ENCODE data around the gene CAPN7.

The CAPN7 gene

DNA sequence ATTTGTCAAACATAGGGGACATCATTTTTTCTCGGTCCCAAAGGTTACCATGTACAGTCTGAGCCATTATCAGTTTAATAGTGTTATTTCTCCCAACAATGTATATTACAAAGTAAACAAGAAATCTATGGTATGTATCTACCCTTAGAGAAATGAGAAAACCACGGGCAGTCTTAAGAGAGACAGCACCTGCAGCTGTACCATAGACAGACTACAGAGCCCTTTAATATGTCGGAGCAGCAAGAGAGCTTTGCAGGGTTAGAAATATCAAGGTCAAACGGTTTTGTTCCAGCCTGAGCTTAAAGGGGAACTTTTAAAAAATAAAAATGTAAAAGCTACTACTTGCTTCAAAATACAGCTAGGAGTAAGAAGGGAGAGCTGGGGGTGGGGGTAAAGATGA is 73.2 kb downstream of the CAPN7 start:
- H3K4me2 ChIP-seq (ENCODE audit: insufficient read depth, low read length), result peak overlapping the region; percentile 39
- TF ChIP-seq EZH2 (IDR thresholded peaks at IDR 0.05; ENCODE audit: borderline replicate concordance, low read depth, low read length, severe bottlenecking), result no peak
- TF ChIP-seq, protein P1, sequence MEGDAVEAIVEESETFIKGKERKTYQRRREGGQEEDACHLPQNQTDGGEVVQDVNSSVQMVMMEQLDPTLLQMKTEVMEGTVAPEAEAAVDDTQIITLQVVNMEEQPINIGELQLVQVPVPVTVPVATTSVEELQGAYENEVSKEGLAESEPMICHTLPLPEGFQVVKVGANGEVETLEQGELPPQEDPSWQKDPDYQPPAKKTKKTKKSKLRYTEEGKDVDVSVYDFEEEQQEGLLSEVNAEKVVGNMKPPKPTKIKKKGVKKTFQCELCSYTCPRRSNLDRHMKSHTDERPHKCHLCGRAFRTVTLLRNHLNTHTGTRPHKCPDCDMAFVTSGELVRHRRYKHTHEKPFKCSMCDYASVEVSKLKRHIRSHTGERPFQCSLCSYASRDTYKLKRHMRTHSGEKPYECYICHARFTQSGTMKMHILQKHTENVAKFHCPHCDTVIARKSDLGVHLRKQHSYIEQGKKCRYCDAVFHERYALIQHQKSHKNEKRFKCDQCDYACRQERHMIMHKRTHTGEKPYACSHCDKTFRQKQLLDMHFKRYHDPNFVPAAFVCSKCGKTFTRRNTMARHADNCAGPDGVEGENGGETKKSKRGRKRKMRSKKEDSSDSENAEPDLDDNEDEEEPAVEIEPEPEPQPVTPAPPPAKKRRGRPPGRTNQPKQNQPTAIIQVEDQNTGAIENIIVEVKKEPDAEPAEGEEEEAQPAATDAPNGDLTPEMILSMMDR (IDR thresholded peaks at IDR 0.05; ENCODE audit: borderline replicate concordance, extremely low read depth, low read length, poor library complexity, severe bottlenecking), result no peak
- H3K79me2 ChIP-seq (ENCODE audit: insufficient read depth, low read length), result peaks cover 63% of the 10 kb centered on the region
- H4K20me1 ChIP-seq (ENCODE audit: insufficient read depth, low read length), result no peaks in the 10 kb centered on the region
- no peaks in the 10 kb centered on the region for H3K9me3 ChIP-seq (ENCODE audit: insufficient read depth, low read length, severe bottlenecking)
- DNase-seq, result no peak
- no peaks in the 10 kb centered on the region for H3K36me3 ChIP-seq (ENCODE audit: insufficient read depth, low read length)
- H3K27me3 ChIP-seq (ENCODE audit: insufficient read depth, low read length, poor library complexity), result no peaks in the 10 kb centered on the region
- H3K27ac ChIP-seq (ENCODE audit: low read length), result peak overlapping the region; percentile 83
- peak; percentile 77 for ATAC-seq (ENCODE audit: insufficient read depth, low read depth)
- H3K4me3 ChIP-seq (ENCODE audit: low read depth in 1 of 2, low read length in 2 of 2), result no peak overlapping the region
- H3K9ac ChIP-seq (ENCODE audit: low read depth, low read length), result peak overlapping the region; percentile 31
- H3K4me1 ChIP-seq (ENCODE audit: insufficient read depth, low read length), result peaks cover 80% of the 10 kb centered on the region
- no peak overlapping the region for H2AFZ ChIP-seq (ENCODE audit: low read depth, low read length)

DNA sequence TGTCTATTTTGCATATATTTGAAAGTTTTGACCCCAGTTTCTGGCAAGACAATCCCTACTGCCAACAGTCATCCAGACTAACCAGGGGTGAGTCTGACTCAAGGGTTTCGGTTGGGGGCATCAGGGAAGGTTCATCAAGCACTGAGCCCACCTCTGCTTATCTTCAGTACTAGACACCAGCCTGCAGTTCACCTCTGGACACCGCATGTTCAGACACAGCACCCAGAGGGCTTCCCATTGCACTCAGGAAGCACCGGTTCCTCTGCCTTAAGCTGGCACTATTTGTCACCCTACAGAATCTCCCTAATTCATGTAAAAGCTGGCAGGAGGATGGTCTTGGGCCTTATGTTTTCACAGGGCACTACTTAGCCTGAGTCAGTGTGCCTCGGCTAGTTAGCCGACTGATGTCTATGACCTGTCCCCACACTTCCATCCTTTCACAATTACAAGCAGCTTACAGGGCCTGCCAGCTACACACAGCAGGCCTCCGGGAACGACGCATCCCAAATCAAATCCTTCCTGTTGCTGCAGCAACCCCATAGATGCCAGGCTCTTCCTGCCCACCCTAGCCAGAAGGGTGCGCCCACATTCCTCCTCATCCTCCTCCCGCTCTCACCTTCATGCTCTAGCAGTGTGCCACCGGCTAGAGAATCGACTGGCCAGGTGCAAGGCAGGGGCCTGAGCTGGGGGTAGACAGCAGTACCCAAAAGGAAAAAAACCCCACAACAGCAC is 73.8 kb downstream of the CAPN7 start:
- no peaks in the 10 kb centered on the region for H3K36me3 ChIP-seq (ENCODE audit: insufficient read depth, low read length)
- H4K20me1 ChIP-seq (ENCODE audit: insufficient read depth, low read length), result no peaks in the 10 kb centered on the region
- DNase-seq (peak; percentile 38), ATAC-seq (ENCODE audit: insufficient read depth, low read depth) (peak; percentile 50)
- peaks cover 74% of the 10 kb centered on the region for H3K4me1 ChIP-seq (ENCODE audit: insufficient read depth, low read length)
- peak overlapping the region; percentile 83 for H3K27ac ChIP-seq (ENCODE audit: low read length)
- no peak overlapping the region for H2AFZ ChIP-seq (ENCODE audit: low read depth, low read length)
- TF ChIP-seq, protein P1 (IDR thresholded peaks at IDR 0.05; ENCODE audit: borderline replicate concordance, extremely low read depth, low read length, poor library complexity, severe bottlenecking), result peak; percentile 34
- no peak for TF ChIP-seq EZH2 (IDR thresholded peaks at IDR 0.05; ENCODE audit: borderline replicate concordance, low read depth, low read length, severe bottlenecking)
- peak overlapping the region; percentile 39 for H3K4me2 ChIP-seq (ENCODE audit: insufficient read depth, low read length)
- no peaks in the 10 kb centered on the region for H3K9me3 ChIP-seq (ENCODE audit: insufficient read depth, low read length, severe bottlenecking)
- peaks cover 63% of the 10 kb centered on the region for H3K79me2 ChIP-seq (ENCODE audit: insufficient read depth, low read length)
- H3K9ac ChIP-seq (ENCODE audit: low read depth, low read length), result peak overlapping the region; percentile 31
- peak overlapping the region in 1 of 2 experiments; percentile 11; a peak in 1 of 4 replicates for H3K4me3 ChIP-seq (ENCODE audit: low read depth in 1 of 2, low read length in 2 of 2)
- no peaks in the 10 kb centered on the region for H3K27me3 ChIP-seq (ENCODE audit: insufficient read depth, low read length, poor library complexity)

DNA sequence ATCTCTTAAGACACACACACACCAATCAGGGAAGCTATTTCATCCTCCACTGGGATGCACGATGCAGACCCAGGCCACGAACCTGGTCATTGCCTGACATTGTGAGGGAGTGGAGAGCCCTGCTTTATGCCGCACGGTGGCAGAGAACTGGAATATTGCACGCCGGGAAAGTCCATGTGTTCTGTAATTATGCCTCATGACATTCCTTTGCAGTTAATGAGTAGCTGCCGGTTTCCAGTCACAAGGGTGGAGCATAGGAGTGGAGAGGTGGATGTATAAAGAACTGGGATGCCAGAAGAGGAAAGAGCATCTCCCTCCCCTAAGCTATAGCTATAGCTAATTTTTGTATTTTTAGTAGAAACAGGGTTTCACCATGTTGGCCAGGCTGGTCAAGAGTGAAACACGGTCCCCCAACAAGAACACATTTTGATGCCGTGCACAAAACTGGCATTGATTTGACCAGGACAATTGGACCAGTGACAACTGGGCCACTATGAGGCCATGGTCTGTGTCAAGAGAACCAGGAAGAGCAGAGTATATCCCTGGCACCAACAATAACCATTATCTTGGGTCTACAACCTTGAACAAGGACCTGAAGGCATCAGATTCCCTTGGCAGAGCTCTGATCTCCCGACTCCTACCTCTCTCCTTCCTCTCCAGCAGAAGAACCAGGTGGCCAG is 74.9 kb downstream of the CAPN7 start:
- peaks cover 61% of the 10 kb centered on the region for H3K79me2 ChIP-seq (ENCODE audit: insufficient read depth, low read length)
- no peak overlapping the region for H3K4me2 ChIP-seq (ENCODE audit: insufficient read depth, low read length)
- DNase-seq (no peak), ATAC-seq (ENCODE audit: insufficient read depth, low read depth) (no peak)
- H3K27me3 ChIP-seq (ENCODE audit: insufficient read depth, low read length, poor library complexity), result no peaks in the 10 kb centered on the region
- H2AFZ ChIP-seq (ENCODE audit: low read depth, low read length), result no peak overlapping the region
- H3K36me3 ChIP-seq (ENCODE audit: insufficient read depth, low read length), result 0 out of 2 replicates have a peak, but pooled peaks cover under 1% of the 10 kb centered on the region
- H4K20me1 ChIP-seq (ENCODE audit: insufficient read depth, low read length), result no peaks in the 10 kb centered on the region
- H3K27ac ChIP-seq (ENCODE audit: low read length), result peak overlapping the region; percentile 83
- TF ChIP-seq EZH2 (IDR thresholded peaks at IDR 0.05; ENCODE audit: borderline replicate concordance, low read depth, low read length, severe bottlenecking), result no peak
- TF ChIP-seq, protein P1 (IDR thresholded peaks at IDR 0.05; ENCODE audit: borderline replicate concordance, extremely low read depth, low read length, poor library complexity, severe bottlenecking), result no peak
- H3K4me3 ChIP-seq (ENCODE audit: low read depth in 1 of 2, low read length in 2 of 2), result no peak overlapping the region
- no peak overlapping the region for H3K9ac ChIP-seq (ENCODE audit: low read depth, low read length)
- no peaks in the 10 kb centered on the region for H3K9me3 ChIP-seq (ENCODE audit: insufficient read depth, low read length, severe bottlenecking)
- H3K4me1 ChIP-seq (ENCODE audit: insufficient read depth, low read length), result peaks cover 62% of the 10 kb centered on the region

Measured in DND-41 (cell line).